PC-9 (cell line): ENCODE results near the gene KCNK5. TPM values are rescaled to one million over a fixed set of nuclear protein-coding genes. Genes with fewer than 3 reads are reported as not detected.

Source experiments
- BruUV-seq: library from RNA; stranded (reverse); fragments of 400-500 nt; replicated peaks from 2 replicates; lab custom pipeline; 2021; lab: Mats Ljungman, UMichigan
- CTCF ChIA-PET: fragments of 300-600 bp; sonication (Branson Sonifier 250); formaldehyde crosslinking; loops from one replicate; lab custom pipeline; 2022; ENCODE audit warnings: antibody characterized with exemption; lab: Charles Lee
- POLR2A ChIA-PET: fragments of 300-600 bp; sonication (Branson Sonifier 250); formaldehyde crosslinking; loops from one replicate; lab custom pipeline; 2022; ENCODE audit warnings: antibody characterized with exemption; ENCODE audit not compliant: unreplicated experiment; lab: Charles Lee
- DNase-seq, 2 experiments: peaks; one replicate each; pipeline versions ENCODE4 v3.0.0 to v3.0.0-alpha.2; 2015 to 2022; ENCODE audit warnings: mixed read lengths in 1 of 2
- H2AFZ ChIP-seq: fragments of 200-600 bp; sonication (generic); 2 replicates; pipeline ENCODE4 v1.8.1; 2017; ENCODE audit warnings: antibody characterized with exemption
- H3F3A ChIP-seq: fragments of 200-600 bp; sonication (generic); 2 replicates; pipeline ENCODE4 v1.8.1; 2017; ENCODE audit warnings: antibody characterized with exemption, mild to moderate bottlenecking, low read depth; ENCODE audit not compliant: insufficient read depth
- H3K27ac ChIP-seq: fragments of 200-600 bp; sonication (generic); 2 replicates; pipeline ENCODE4 v1.6.1; 2016; ENCODE audit warnings: mixed run types
- H3K27me3 ChIP-seq: fragments of 200-600 bp; sonication (generic); 2 replicates; pipeline ENCODE4 v1.6.1; 2016; ENCODE audit warnings: low read depth, mixed run types; ENCODE audit not compliant: insufficient read depth
- H3K36me3 ChIP-seq: fragments of 200-600 bp; sonication (generic); 2 replicates; pipeline ENCODE4 v1.6.1; 2016; ENCODE audit warnings: low read depth, mixed run types
- H3K4me1 ChIP-seq: fragments of 200-600 bp; sonication (generic); replicated peaks from 2 replicates; pipeline ENCODE4 v1.6.1; 2016; ENCODE audit warnings: mixed run types; ENCODE audit not compliant: insufficient read depth
- H3K4me2 ChIP-seq: fragments of 200-600 bp; sonication (generic); 2 replicates; pipeline ENCODE4 v1.6.1; 2017; ENCODE audit warnings: mixed run types
- H3K4me3 ChIP-seq: fragments of 200-600 bp; sonication (generic); 2 replicates; pipeline ENCODE4 v1.6.1; 2016; ENCODE audit warnings: mixed run types
- H3K79me2 ChIP-seq: fragments of 200-600 bp; sonication (generic); 2 replicates; pipeline ENCODE4 v1.6.1; 2017; ENCODE audit warnings: low read depth, mixed run types
- H3K9me2 ChIP-seq: fragments of 200-600 bp; sonication (generic); 2 replicates; pipeline ENCODE4 v1.8.1; 2017; ENCODE audit warnings: mild to moderate bottlenecking; ENCODE audit not compliant: insufficient read depth
- H3K9me3 ChIP-seq: fragments of 200-600 bp; sonication (generic); 2 replicates; pipeline ENCODE4 v1.8.1; 2016; ENCODE audit warnings: low read depth; ENCODE audit not compliant: insufficient read depth
- H4K20me1 ChIP-seq: fragments of 200-600 bp; sonication (generic); 2 replicates; pipeline ENCODE4 v1.8.1; 2017; ENCODE audit not compliant: insufficient read depth
- EZH2 ChIP-seq: fragments of 200-600 bp; sonication (generic); IDR thresholded peaks from 2 replicates; pipeline ENCODE4 v1.8.0; 2017; ENCODE audit warnings: antibody characterized with exemption, low read depth
- intact Hi-C: fragments of 100-400 bp; cut with micrococcal nuclease; formaldehyde crosslinking; loops from one replicate; pipeline ENCODE4 v1.10.0; 2022; ENCODE audit not compliant: unreplicated experiment
- total RNA-seq: library from RNA; stranded (reverse); gene quantifications from 2 replicates; pipeline ENCODE4 v1.2.3, GENCODE V29; 2021
- TF ChIP-seq, protein P1 (sequence below): fragments of 200-600 bp; sonication (generic); conservative IDR thresholded peaks from 2 replicates; pipeline ENCODE4 v1.6.1; 2017; ENCODE audit warnings: mixed run types, antibody characterized with exemption, mild to moderate bottlenecking, moderate library complexity

The KCNK5 gene
- total RNA-seq, 1 experiment from 2014 or later: 11.9 TPM

DNA sequence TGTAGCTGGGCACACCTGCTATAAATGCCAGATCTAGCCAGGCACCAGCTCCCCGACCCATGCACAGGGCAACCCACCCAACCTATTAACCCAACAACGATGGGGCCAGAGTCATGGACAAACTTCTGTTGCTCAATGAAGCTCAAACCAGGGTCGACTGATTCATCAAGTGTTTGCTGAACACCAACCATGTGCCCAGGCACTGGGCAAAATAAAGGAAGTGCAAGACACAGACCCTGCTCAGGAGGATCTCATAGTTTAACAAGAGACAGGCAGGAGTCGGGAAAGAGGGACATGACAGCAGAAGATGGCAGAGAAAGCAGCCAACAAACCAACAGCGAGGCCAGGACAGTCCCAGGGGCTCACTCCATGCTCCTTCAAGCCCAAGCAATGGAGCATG is 18.8 kb downstream of the KCNK5 start:
- intact Hi-C loops: no loop called here
- H3K79me2 ChIP-seq: peaks cover 97% of the 10 kb centered on the region

DNA sequence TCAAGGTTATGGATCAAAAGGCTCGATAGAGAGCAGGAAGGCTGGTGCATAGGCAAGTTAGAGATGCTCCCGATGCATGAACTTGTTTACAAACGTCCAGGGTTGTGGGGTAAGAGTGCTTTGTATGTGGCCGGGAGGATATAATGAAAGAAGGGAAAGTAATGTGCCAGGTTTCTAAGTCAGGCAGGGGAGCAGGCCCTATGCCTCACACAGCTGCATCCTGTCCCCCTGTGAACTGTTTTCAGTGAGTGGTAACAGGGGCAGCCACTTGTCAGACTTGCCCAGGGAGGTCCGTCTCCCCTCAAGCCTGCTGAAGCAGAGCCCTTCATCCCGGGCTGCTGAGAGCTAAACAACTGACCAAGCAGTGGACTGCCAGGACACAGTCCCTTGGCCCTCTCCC is 19.4 kb downstream of the KCNK5 start:
- Histone ChIP-seq H3K4me3 (no peak overlapping the region), H3K4me2 (peak overlapping the region; percentile 51), H3K4me1 (peaks cover 69% of the 10 kb centered on the region), H3F3A (peaks cover 23% of the 10 kb centered on the region), H3K79me2 (peaks cover 99% of the 10 kb centered on the region), H3K27me3 (no peaks in the 10 kb centered on the region), H2AFZ (no peak overlapping the region), H3K9me3 (no peaks in the 10 kb centered on the region), H4K20me1 (no peaks in the 10 kb centered on the region), H3K9me2 (no peaks in the 10 kb centered on the region), H3K36me3 (peaks cover 8% of the 10 kb centered on the region; the same call in 1 of the 2 replicates), H3K27ac (peak overlapping the region; percentile 63)
- CTCF ChIA-PET: no interaction called here
- no peak for DNase-seq
- no peak for TF ChIP-seq EZH2
- TF ChIP-seq, protein P1, sequence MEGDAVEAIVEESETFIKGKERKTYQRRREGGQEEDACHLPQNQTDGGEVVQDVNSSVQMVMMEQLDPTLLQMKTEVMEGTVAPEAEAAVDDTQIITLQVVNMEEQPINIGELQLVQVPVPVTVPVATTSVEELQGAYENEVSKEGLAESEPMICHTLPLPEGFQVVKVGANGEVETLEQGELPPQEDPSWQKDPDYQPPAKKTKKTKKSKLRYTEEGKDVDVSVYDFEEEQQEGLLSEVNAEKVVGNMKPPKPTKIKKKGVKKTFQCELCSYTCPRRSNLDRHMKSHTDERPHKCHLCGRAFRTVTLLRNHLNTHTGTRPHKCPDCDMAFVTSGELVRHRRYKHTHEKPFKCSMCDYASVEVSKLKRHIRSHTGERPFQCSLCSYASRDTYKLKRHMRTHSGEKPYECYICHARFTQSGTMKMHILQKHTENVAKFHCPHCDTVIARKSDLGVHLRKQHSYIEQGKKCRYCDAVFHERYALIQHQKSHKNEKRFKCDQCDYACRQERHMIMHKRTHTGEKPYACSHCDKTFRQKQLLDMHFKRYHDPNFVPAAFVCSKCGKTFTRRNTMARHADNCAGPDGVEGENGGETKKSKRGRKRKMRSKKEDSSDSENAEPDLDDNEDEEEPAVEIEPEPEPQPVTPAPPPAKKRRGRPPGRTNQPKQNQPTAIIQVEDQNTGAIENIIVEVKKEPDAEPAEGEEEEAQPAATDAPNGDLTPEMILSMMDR: no peak
- POLR2A ChIA-PET: no interaction called here
- BruUV-seq: no TSS peak
- intact Hi-C loops: no loop called here

More for the DNA sequence above, 18.8 kb downstream of the KCNK5 start:
- Histone ChIP-seq H2AFZ (no peak overlapping the region), H3K9me2 (no peaks in the 10 kb centered on the region), H4K20me1 (peaks cover under 1% of the 10 kb centered on the region; the same call in 1 of the 2 replicates), H3K36me3 (peaks cover 8% of the 10 kb centered on the region; the same call in 1 of the 2 replicates), H3K27me3 (no peaks in the 10 kb centered on the region), H3K27ac (peak overlapping the region; percentile 63), H3K4me2 (peak overlapping the region; percentile 51), H3K4me3 (no peak overlapping the region), H3K9me3 (no peaks in the 10 kb centered on the region), H3F3A (peaks cover 17% of the 10 kb centered on the region), H3K4me1 (peaks cover 69% of the 10 kb centered on the region)
- DNase-seq: no peak
- no TSS peak for BruUV-seq
- TF ChIP-seq, protein P1: no peak
- no peak for TF ChIP-seq EZH2
- ChIA-PET POLR2A (no interaction called here), CTCF (no interaction called here)

DNA sequence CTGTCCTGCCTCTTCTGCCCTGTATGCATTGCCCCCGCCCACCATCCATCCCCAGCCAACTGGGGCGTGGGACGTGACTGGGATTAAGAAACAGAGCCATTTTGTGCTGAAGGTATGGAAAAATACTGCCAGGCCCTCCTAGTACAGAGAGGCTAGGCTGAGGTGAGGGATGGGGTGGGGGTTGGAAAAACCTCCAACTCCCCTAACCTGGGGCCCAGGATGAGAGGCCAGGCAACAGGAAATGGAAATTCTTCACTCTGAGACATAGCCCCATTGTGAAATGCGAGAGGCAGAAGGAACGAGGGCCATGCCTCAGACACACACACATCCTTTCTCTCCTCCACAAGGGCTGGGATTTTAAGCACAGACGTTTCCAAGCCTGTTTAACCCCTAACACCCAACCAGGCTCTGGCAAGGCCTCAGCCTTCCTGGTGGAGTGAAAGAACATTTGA is 19.9 kb downstream of the KCNK5 start:
- peak overlapping the region; percentile 63 for H3K27ac ChIP-seq
- no peaks in the 10 kb centered on the region for H3K9me2 ChIP-seq
- BruUV-seq: no TSS peak
- H3K9me3 ChIP-seq: no peaks in the 10 kb centered on the region
- H3K4me1 ChIP-seq: peaks cover 69% of the 10 kb centered on the region
- H3F3A ChIP-seq: peaks cover 28% of the 10 kb centered on the region
- intact Hi-C loops: no loop called here
- H3K4me3 ChIP-seq: no peak overlapping the region
- TF ChIP-seq, protein P1: no peak
- TF ChIP-seq EZH2: no peak
- POLR2A ChIA-PET: no interaction called here
- CTCF ChIA-PET: no interaction called here
- H3K4me2 ChIP-seq: peak overlapping the region; percentile 51
- H3K27me3 ChIP-seq: no peaks in the 10 kb centered on the region
- no peaks in the 10 kb centered on the region for H4K20me1 ChIP-seq
- H2AFZ ChIP-seq: no peak overlapping the region
- H3K36me3 ChIP-seq: peaks cover 8% of the 10 kb centered on the region; the same call in 1 of the 2 replicates
- peak; percentile 65 to 73 for DNase-seq
- peaks cover 99% of the 10 kb centered on the region for H3K79me2 ChIP-seq
